ENCODE results near the gene TIAM1. TPM values are rescaled to one million over a fixed set of nuclear protein-coding genes. Genes with fewer than 3 reads are reported as not detected.

Gene TIAM1
- polyA plus RNA-seq, 2 of the 4 experiments (the other 2 are of a cell fraction) = 0.23 to 0.40 TPM

- no peaks in the 10 kb centered on the region for H3K4me1 ChIP-seq
- no peak overlapping the region for H3K4me2 ChIP-seq
- DNase-seq (ENCODE audit: low read depth in 1 of 2, low spot score in 1 of 2) = no peak
- H3K27ac ChIP-seq = no peak overlapping the region
- no peak for ATAC-seq
- FAIRE-seq = no peak
- TF ChIP-seq, protein P1, sequence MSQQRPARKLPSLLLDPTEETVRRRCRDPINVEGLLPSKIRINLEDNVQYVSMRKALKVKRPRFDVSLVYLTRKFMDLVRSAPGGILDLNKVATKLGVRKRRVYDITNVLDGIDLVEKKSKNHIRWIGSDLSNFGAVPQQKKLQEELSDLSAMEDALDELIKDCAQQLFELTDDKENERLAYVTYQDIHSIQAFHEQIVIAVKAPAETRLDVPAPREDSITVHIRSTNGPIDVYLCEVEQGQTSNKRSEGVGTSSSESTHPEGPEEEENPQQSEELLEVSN (IDR thresholded peaks at IDR 0.05; ENCODE audit: borderline replicate concordance, low read depth) = no peak
- TF ChIP-seq PHF8 (IDR thresholded peaks at IDR 0.05; ENCODE audit: borderline replicate concordance, low read depth) (no peak), JUN (IDR thresholded peaks at IDR 0.05) (no peak), JUNB (IDR thresholded peaks at IDR 0.05) (no peak), FOXS1 (CRISPR knock-in tag; IDR thresholded peaks at IDR 0.05) (no peak), BHLHE40 (IDR thresholded peaks at IDR 0.05; ENCODE audit: low read depth, low read length) (no peak), ZNF302 (CRISPR knock-in tag; IDR thresholded peaks at IDR 0.05) (no peak)
- H3K9me3 ChIP-seq = no peaks in the 10 kb centered on the region
- no peak overlapping the region for H3K4me3 ChIP-seq
- 46% methylated on average over 7 of the region's 7 CpGs for WGBS (ENCODE audit: missing lambda C conversion rate)
- ChIA-PET POLR2A (no interaction called here), CTCF (no interaction called here)
These were observed 35.5 kb downstream of the TIAM1 start for GRCh38 chr21:31308584-31308983.

GRCh38 chr21:31305888-31306287 is 38.2 kb downstream of the TIAM1 start:
- no peak for DNase-seq (ENCODE audit: low read depth in 1 of 2, low spot score in 1 of 2)
- ATAC-seq = no peak
- WGBS (ENCODE audit: missing lambda C conversion rate) = 7% methylated on average over 4 of the region's 4 CpGs
- TF ChIP-seq, protein P2, sequence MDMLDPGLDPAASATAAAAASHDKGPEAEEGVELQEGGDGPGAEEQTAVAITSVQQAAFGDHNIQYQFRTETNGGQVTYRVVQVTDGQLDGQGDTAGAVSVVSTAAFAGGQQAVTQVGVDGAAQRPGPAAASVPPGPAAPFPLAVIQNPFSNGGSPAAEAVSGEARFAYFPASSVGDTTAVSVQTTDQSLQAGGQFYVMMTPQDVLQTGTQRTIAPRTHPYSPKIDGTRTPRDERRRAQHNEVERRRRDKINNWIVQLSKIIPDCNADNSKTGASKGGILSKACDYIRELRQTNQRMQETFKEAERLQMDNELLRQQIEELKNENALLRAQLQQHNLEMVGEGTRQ (IDR thresholded peaks at IDR 0.05) = no peak
- TF ChIP-seq HOXB5 (CRISPR knock-in tag; IDR thresholded peaks at IDR 0.05) = no peak
- TF ChIP-seq ZNF302 (CRISPR knock-in tag; IDR thresholded peaks at IDR 0.05) = no peak
- TF ChIP-seq FOSB (CRISPR knock-in tag; IDR thresholded peaks at IDR 0.05) = no peak
- no peak for TF ChIP-seq POLR2AphosphoS2 (conservative IDR thresholded peaks at IDR 0.05; ENCODE audit: low read length)
- TF ChIP-seq SREBF2 (IDR thresholded peaks at IDR 0.05) = no peak
- no peak for TF ChIP-seq MAFK (IDR thresholded peaks at IDR 0.05; ENCODE audit: partially characterized antibody)
- TF ChIP-seq POLR2A (IDR thresholded peaks at IDR 0.05; ENCODE audit: low read length) = no peak
- TF ChIP-seq HES2 (IDR thresholded peaks at IDR 0.05) = no peak
- TF ChIP-seq, protein P1 (IDR thresholded peaks at IDR 0.05; ENCODE audit: borderline replicate concordance, low read depth) = no peak
- TF ChIP-seq EP300 (IDR thresholded peaks at IDR 0.05) = no peak
- TF ChIP-seq MAX (IDR thresholded peaks at IDR 0.05) = no peak
- TF ChIP-seq JUN (IDR thresholded peaks at IDR 0.05) = no peak
- TF ChIP-seq NR3C1 (IDR thresholded peaks at IDR 0.05) = no peak
- Histone ChIP-seq H3K27ac (no peak overlapping the region), H3K4me2 (no peak overlapping the region), H3K4me3 (no peak overlapping the region), H3K9me3 (no peaks in the 10 kb centered on the region), H3K4me1 (no peaks in the 10 kb centered on the region)
- ChIA-PET POLR2A (no interaction called here), CTCF (interaction anchor here (0.6 kb wide), 1 partner anchor 207 kb away, joined by 3 read pairs; no protein-coding TSS in a partner anchor)
- FAIRE-seq = no peak

- TF ChIP-seq TP53 (CRISPR knock-in tag; IDR thresholded peaks at IDR 0.05) = no peak
- no peak for TF ChIP-seq FOSB (CRISPR knock-in tag; IDR thresholded peaks at IDR 0.05)
- no peak for TF ChIP-seq POLR2A (IDR thresholded peaks at IDR 0.05; ENCODE audit: low read length)
- TF ChIP-seq, protein P2 (IDR thresholded peaks at IDR 0.05) = no peak
- TF ChIP-seq RNF2 (IDR thresholded peaks at IDR 0.05; ENCODE audit: borderline replicate concordance, low read depth) = no peak
- TF ChIP-seq CTCF (IDR thresholded peaks at IDR 0.05) = no peak
- TF ChIP-seq NR3C1 (IDR thresholded peaks at IDR 0.05) = no peak
- Histone ChIP-seq H3K27ac (no peak overlapping the region), H3K9me3 (no peaks in the 10 kb centered on the region), H3K4me1 (no peaks in the 10 kb centered on the region), H3K4me3 (no peak overlapping the region), H3K4me2 (no peak overlapping the region)
- ChIA-PET CTCF (interaction anchor here (1.5 kb wide), 1 partner anchor 10 kb away, joined by 4 read pairs; no protein-coding TSS in a partner anchor), POLR2A (no interaction called here)
- no peak for FAIRE-seq
- WGBS (ENCODE audit: missing lambda C conversion rate) = 41% methylated on average over 15 of the region's 15 CpGs
- no peak for DNase-seq (ENCODE audit: low read depth in 1 of 2, low spot score in 1 of 2)
- ATAC-seq = no peak
These were observed 44.5 kb downstream of the TIAM1 start for GRCh38 chr21:31299291-31300147.
